ENCODE data around the gene EHD3. TPM values are rescaled to one million over a fixed set of nuclear protein-coding genes. Genes with fewer than 3 reads are reported as not detected.

The EHD3 gene
- total and polyA plus RNA-seq, 2 of the 4 experiments (the other 2 are of a cell fraction), result 29.1 to 39.8 TPM

GRCh38 chr2:31236433-31237205 lies 2.7 kb downstream of the EHD3 start:
- ChIA-PET POLR2A (ENCODE audit: unreplicated experiment) (no interaction called here), CTCF (interaction anchor here (0.8 kb wide), 1 partner anchor 83 kb away, joined by 3 read pairs; no protein-coding TSS in a partner anchor)
- H3K9ac ChIP-seq (ENCODE audit: low read depth, low read length), result no peak overlapping the region
- H2AK5ac ChIP-seq (ENCODE audit: low read depth, low read length), result no peak overlapping the region
- no peak overlapping the region for H2BK120ac ChIP-seq (ENCODE audit: low read depth, low read length)
- no peak overlapping the region for H2BK15ac ChIP-seq (ENCODE audit: low read depth, low read length)
- H3K56ac ChIP-seq (ENCODE audit: extremely low read depth, insufficient read depth, low read length), result no peak overlapping the region
- H3K36me3 ChIP-seq (ENCODE audit: control insufficient read depth, insufficient read depth, low read length), result no peaks in the 10 kb centered on the region
- H3K4ac ChIP-seq (ENCODE audit: low read depth, low read length), result no peak overlapping the region
- H2AFZ ChIP-seq (replicated peaks; ENCODE audit: low read length, poor library complexity), result no peak overlapping the region
- H3K4me2 ChIP-seq (ENCODE audit: low read depth, low read length), result no peak overlapping the region; the same call in 1 of the 2 replicates
- peaks cover 19% of the 10 kb centered on the region for H4K20me1 ChIP-seq (ENCODE audit: insufficient read depth, low read length)
- ATAC-seq (ENCODE audit: low read depth) (no peak), DNase-seq (no peak)
- intact Hi-C loops (cut with micrococcal nuclease) (no loop called here), in situ Hi-C loops (cut with MboI; ENCODE audit: low sequenced_read_pairs) (no loop called here), dilution Hi-C loops (cut with HindIII; ENCODE audit: low sequenced_read_pairs, unreplicated experiment) (no loop called here)
- no peak overlapping the region for H3K14ac ChIP-seq (replicated peaks; ENCODE audit: low read depth, low read length)
- H4K91ac ChIP-seq (ENCODE audit: insufficient read depth, low read depth, low read length), result no peak overlapping the region
- no TSS peak for BruUV-seq (replicated peaks)
- H4K8ac ChIP-seq (ENCODE audit: low read depth in 2 of 2, low read length in 2 of 2), result no peak overlapping the region
- H2AK9ac ChIP-seq (replicated peaks; ENCODE audit: low read depth, low read length, poor library complexity), result no peak overlapping the region
- H3K27me3 ChIP-seq (ENCODE audit: control insufficient read depth, insufficient read depth, low read length), result no peaks in the 10 kb centered on the region
- no peak overlapping the region for H2BK20ac ChIP-seq (ENCODE audit: low read depth, low read length)
- no CpG with 5 or more reads among the region's 7 CpGs for WGBS, 2 experiments (ENCODE audit: extremely low coverage in 2 of 2, insufficient read length in 1 of 2)
- H3K9me1 ChIP-seq (ENCODE audit: insufficient read depth, low read length), result peaks cover 22% of the 10 kb centered on the region; the same call in 1 of the 2 replicates
- H3K18ac ChIP-seq (ENCODE audit: low read depth, low read length), result no peak overlapping the region
- no peak overlapping the region for H4K5ac ChIP-seq (ENCODE audit: low read depth, low read length)
- no peak overlapping the region for H3K27ac ChIP-seq (ENCODE audit: insufficient read depth, low read length)
- H3K4me1 ChIP-seq (ENCODE audit: control insufficient read depth, insufficient read depth, low read length), result peaks cover 8% of the 10 kb centered on the region; the same call in 1 of the 2 replicates
- no peak overlapping the region for H3K4me3 ChIP-seq (ENCODE audit: insufficient read depth, low read depth, low read length)
- peaks cover 12 to 45% of the 10 kb centered on the region in 2 experiments for H3K79me1 ChIP-seq (ENCODE audit: low read depth in 1 of 2, low read length in 2 of 2)
- H3K9me3 ChIP-seq (ENCODE audit: control insufficient read depth, insufficient read depth, low read length), result no peaks in the 10 kb centered on the region
- H3K23ac ChIP-seq (ENCODE audit: low read depth, low read length), result no peak overlapping the region
- no peak overlapping the region for H2BK5ac ChIP-seq (ENCODE audit: low read depth, low read length, poor library complexity, severe bottlenecking)
- TF ChIP-seq MAFK (IDR thresholded peaks at IDR 0.05; ENCODE audit: low read depth, low read length), result no peak
- TF ChIP-seq CTCF (conservative IDR thresholded peaks at IDR 0.05; ENCODE audit: low read depth, low read length), result no peak
- no peak for TF ChIP-seq USF2 (IDR thresholded peaks at IDR 0.05; ENCODE audit: low read depth, low read length)
- no peak for TF ChIP-seq MAZ (IDR thresholded peaks at IDR 0.05; ENCODE audit: borderline replicate concordance, low read depth, low read length)
- TF ChIP-seq ELK1 (IDR thresholded peaks at IDR 0.05; ENCODE audit: borderline replicate concordance, low read depth, low read length), result no peak
- no peak for TF ChIP-seq RCOR1 (IDR thresholded peaks at IDR 0.05; ENCODE audit: insufficient replicate concordance, low read length)
- TF ChIP-seq RFX5 (IDR thresholded peaks at IDR 0.05; ENCODE audit: low read depth, low read length), result no peak
- no peak for TF ChIP-seq MXI1 (IDR thresholded peaks at IDR 0.05; ENCODE audit: borderline replicate concordance, low read depth, low read length)
- TF ChIP-seq FOS (IDR thresholded peaks at IDR 0.05; ENCODE audit: low read depth, low read length), result no peak
- TF ChIP-seq CHD1 (IDR thresholded peaks at IDR 0.05; ENCODE audit: low read depth, low read length), result no peak
- TF ChIP-seq NFE2L2 (IDR thresholded peaks at IDR 0.05; ENCODE audit: low read depth, low read length), result no peak
- no peak for TF ChIP-seq BHLHE40 (IDR thresholded peaks at IDR 0.05; ENCODE audit: low read depth, low read length)
- TF ChIP-seq CEBPB (IDR thresholded peaks at IDR 0.05; ENCODE audit: low read depth, low read length), result no peak
- no peak for TF ChIP-seq SMC3 (IDR thresholded peaks at IDR 0.05; ENCODE audit: low read depth, low read length)
- no peak for TF ChIP-seq RAD21 (IDR thresholded peaks at IDR 0.05; ENCODE audit: low read length)
